Gastrocnemius medialis (tissue), 4 donors: ENCODE data around the gene ADPRHL1. TPM values are rescaled to one million over a fixed set of nuclear protein-coding genes. Genes with fewer than 3 reads are reported as not detected.
"Not testable (repeated sequence)": the region's sequence is repeated elsewhere in the genome, so short reads cannot be mapped to it uniquely, and the experiment has no call there.

Source experiments
- ATAC-seq, 2 donors: fragments of 150-250 bp; one replicate each; pipeline ENCODE4 v1.9.1; 2016
- DNase-seq, 2 donors: peaks; one replicate each; pipeline ENCODE4 v3.0.0-alpha.2; 2019
- H3K27ac ChIP-seq, 4 donors: fragments of 200-600 bp; sonication (generic); 1 replicate in 1 of 4; 2 replicates in 3 of 4; pipeline ENCODE4 v1.5.1; 2016 to 2018; ENCODE audit warnings: mild to moderate bottlenecking in 2 of 4, moderate library complexity in 1 of 4
- H3K27me3 ChIP-seq, 3 donors: fragments of 200-600 bp; sonication (generic) in 2 of 3; 1 replicate in 1 of 3; 2 replicates in 2 of 3; pipeline versions ENCODE4 v1.5.1 to v1.6.0; 2016 to 2019; ENCODE audit warnings: mild to moderate bottlenecking in 1 of 3, moderate library complexity in 1 of 3
- H3K36me3 ChIP-seq, 2 donors: fragments of 200-600 bp; sonication (generic) in 1 of 2; one replicate each; pipeline ENCODE4 v1.5.1; 2017 to 2018
- H3K4me1 ChIP-seq, 2 donors: fragments of 200-600 bp; sonication (generic) in 1 of 2; one replicate each; pipeline ENCODE4 v1.5.1; 2016 to 2017; ENCODE audit warnings: mild to moderate bottlenecking in 2 of 2
- H3K4me3 ChIP-seq, 4 donors: fragments of 200-600 bp; sonication (generic) in 3 of 4; 1 replicate in 1 of 4; 2 replicates in 3 of 4; pipeline ENCODE4 v1.5.1; 2016 to 2019; ENCODE audit warnings: mild to moderate bottlenecking in 2 of 4
- H3K9me3 ChIP-seq, 3 donors: fragments of 200-600 bp; sonication (generic) in 2 of 3; 1 replicate in 1 of 3; 2 replicates in 2 of 3; pipeline ENCODE4 v1.5.1; 2016 to 2019
- CTCF ChIP-seq, 5 experiments: fragments of 450-650 bp in 3 of 5; fragments of 200-600 bp in 2 of 5; sonication (generic) in 2 of 5; IDR thresholded peaks in 4 of 5; conservative IDR thresholded peaks in 1 of 5; 1 replicate in 4 of 5; 2 replicates in 1 of 5; pipeline ENCODE4 v1.5.1; 2016 to 2019; ENCODE audit warnings: antibody characterized with exemption in 5 of 5, mild to moderate bottlenecking in 3 of 5, moderate library complexity in 3 of 5
- POLR2A ChIP-seq, 2 donors: fragments of 450-650 bp; IDR thresholded peaks; one replicate each; pipeline ENCODE4 v1.6.1; 2017; ENCODE audit warnings: antibody characterized with exemption in 2 of 2, mild to moderate bottlenecking in 2 of 2, moderate library complexity in 2 of 2
- in situ Hi-C, 4 donors: fragments of 200-750 bp; cut with MboI; loops; one replicate each; pipeline versions ENCODE4 v1.15.0 to v1.8.0; 2017; ENCODE audit warnings: low sequenced_read_pairs in 4 of 4
- intact Hi-C: fragments of 100-400 bp; cut with DNase I; formaldehyde crosslinking; loops from one replicate; pipeline ENCODE4 v1.15.1; 2023; ENCODE audit warnings: low total_unique reads
- total RNA-seq, 4 donors: library from RNA; depleted of rRNA; stranded (reverse); fragments of >200 nt; gene quantifications; one replicate each; pipeline versions ENCODE4 v1.1.0 to v1.2.3, GENCODE V29; 2016

ADPRHL1 gene
- total RNA-seq, 4 donors from 2014 or later = 224 to 354 (median 295) TPM

GRCh38 chr13:113373811-113374485, 79.3 kb downstream of the ADPRHL1 start:
- TF ChIP-seq POLR2A (IDR thresholded peaks at IDR 0.05) (no peak), CTCF (IDR thresholded peaks at IDR 0.05 in 4 of 5, conservative IDR thresholded peaks at IDR 0.05 in 1 of 5) (no peak)
- no peak for ATAC-seq

GRCh38 chr13:113371701-113372100, 81.6 kb downstream of the ADPRHL1 start:
- H3K9me3 ChIP-seq, ATAC-seq, H3K4me3 ChIP-seq, DNase-seq, H3K27me3 ChIP-seq, H3K36me3 ChIP-seq, H3K4me1 ChIP-seq, H3K27ac ChIP-seq, in situ Hi-C loops, intact Hi-C loops: not testable (repeated sequence)

More at GRCh38 chr13:113373811-113374485, 79.3 kb downstream of the ADPRHL1 start:
- H3K27ac ChIP-seq = no peak overlapping the region
- H3K4me3 ChIP-seq = no peak overlapping the region
- no peaks in the 10 kb centered on the region for H3K4me1 ChIP-seq
- intact Hi-C loops = no loop called here
- no peaks in the 10 kb centered on the region for H3K9me3 ChIP-seq
- in situ Hi-C loops = no loop called here
- no peak for DNase-seq
- H3K27me3 ChIP-seq = no peaks in the 10 kb centered on the region
- no peaks in the 10 kb centered on the region for H3K36me3 ChIP-seq

DNA sequence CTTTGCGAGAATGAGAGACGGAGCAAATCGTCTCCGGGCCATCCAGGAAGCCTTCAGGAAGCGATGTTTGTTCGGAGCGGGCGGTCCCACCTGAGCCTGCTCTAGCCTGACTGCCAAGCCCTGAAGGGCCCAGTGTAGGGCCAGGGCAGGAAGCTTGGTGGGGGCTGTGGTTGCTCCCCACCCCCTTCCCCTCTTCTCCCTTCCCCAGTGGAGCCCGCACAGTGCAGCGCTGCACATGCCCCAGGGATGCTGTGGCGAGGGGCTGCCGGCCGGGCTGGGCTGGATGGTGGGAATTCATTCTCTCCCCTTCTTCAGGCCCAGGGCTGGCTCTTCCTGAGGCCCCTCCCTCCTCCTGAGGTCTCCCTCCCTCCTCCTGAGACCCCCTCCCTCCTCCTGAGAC, 82.2 kb downstream of the ADPRHL1 start:
- Histone ChIP-seq H3K27me3 (no peaks in the 10 kb centered on the region), H3K9me3 (no peaks in the 10 kb centered on the region), H3K4me1 (no peaks in the 10 kb centered on the region), H3K27ac (no peak overlapping the region), H3K36me3 (no peaks in the 10 kb centered on the region), H3K4me3 (no peak overlapping the region)
- DNase-seq (no peak), ATAC-seq (no peak)
- no peak for TF ChIP-seq CTCF (IDR thresholded peaks at IDR 0.05 in 4 of 5, conservative IDR thresholded peaks at IDR 0.05 in 1 of 5)
- TF ChIP-seq POLR2A (IDR thresholded peaks at IDR 0.05) = no peak
- in situ Hi-C loops = no loop called here
- intact Hi-C loops = no loop called here

DNA sequence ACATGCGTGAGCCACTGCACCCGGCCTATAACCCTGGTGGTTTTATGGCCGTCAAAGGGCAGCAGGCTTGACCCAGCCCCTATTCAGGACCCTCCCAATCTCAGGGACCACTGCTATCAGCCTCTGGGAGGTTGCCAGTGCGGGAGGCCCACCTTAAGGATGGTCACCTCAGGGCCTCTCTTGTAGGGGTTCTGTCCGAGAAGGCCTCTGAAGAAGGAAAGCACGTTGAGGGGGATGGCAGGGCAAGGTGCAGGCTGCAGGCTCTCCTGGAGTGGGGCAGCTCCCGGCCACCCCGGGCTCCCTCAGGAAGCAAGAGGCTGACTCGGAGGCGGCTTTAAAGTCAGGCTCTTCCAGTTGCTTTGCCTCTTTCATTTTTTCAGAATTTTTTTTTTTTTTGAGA, 83.4 kb downstream of the ADPRHL1 start:
- ATAC-seq (no peak), DNase-seq (no peak)
- Histone ChIP-seq H3K27me3 (no peaks in the 10 kb centered on the region), H3K4me3 (no peak overlapping the region), H3K36me3 (no peaks in the 10 kb centered on the region), H3K27ac (no peak overlapping the region), H3K4me1 (no peaks in the 10 kb centered on the region), H3K9me3 (no peaks in the 10 kb centered on the region)
- intact Hi-C loops = loop anchor here (5.0 kb wide), 1 partner anchor 88 kb away; no protein-coding TSS in a partner anchor
- TF ChIP-seq POLR2A (IDR thresholded peaks at IDR 0.05) = no peak
- in situ Hi-C loops = no loop called here

- H3K9me3 ChIP-seq = no peaks in the 10 kb centered on the region
- no peaks in the 10 kb centered on the region for H3K27me3 ChIP-seq
- ATAC-seq (no peak), DNase-seq (no peak)
- in situ Hi-C loops = no loop called here
- peaks cover 0 to 6% of the 10 kb centered on the region in 2 donors for H3K4me1 ChIP-seq
- no peak overlapping the region for H3K27ac ChIP-seq
- no peaks in the 10 kb centered on the region for H3K36me3 ChIP-seq
- H3K4me3 ChIP-seq = no peak overlapping the region
- intact Hi-C loops = loop anchor here (5.0 kb wide), 1 partner anchor 87 kb away; no protein-coding TSS in a partner anchor
- TF ChIP-seq POLR2A (IDR thresholded peaks at IDR 0.05) (no peak), CTCF (IDR thresholded peaks at IDR 0.05 in 4 of 5, conservative IDR thresholded peaks at IDR 0.05 in 1 of 5) (no peak)
These were observed 84.1 kb downstream of the ADPRHL1 start for GRCh38 chr13:113369189-113369588.

- ATAC-seq, DNase-seq, H3K36me3 ChIP-seq, H3K9me3 ChIP-seq, H3K4me3 ChIP-seq, H3K27me3 ChIP-seq, in situ Hi-C loops, H3K27ac ChIP-seq, H3K4me1 ChIP-seq: not testable (repeated sequence)
- intact Hi-C loops = loop anchor here (5.0 kb wide), 1 partner anchor 86 kb away; no protein-coding TSS in a partner anchor
These were observed 84.9 kb downstream of the ADPRHL1 start for GRCh38 chr13:113368353-113368752.
